Hematopoietic multipotent progenitor cell treated with erythropoietin and hydrocortisone succinate and interleukin-3 and kit ligand, for 4 days (in vitro differentiated cells): ENCODE measurements around the gene CAV1.
"Not testable (repeated sequence)": the region's sequence is repeated elsewhere in the genome, so short reads cannot be mapped to it uniquely, and the experiment has no call there.

Experiments
- DNase-seq: peaks from one replicate; pipeline ENCODE4 v3.0.0-alpha.2; 2015

CAV1 gene, protein sequence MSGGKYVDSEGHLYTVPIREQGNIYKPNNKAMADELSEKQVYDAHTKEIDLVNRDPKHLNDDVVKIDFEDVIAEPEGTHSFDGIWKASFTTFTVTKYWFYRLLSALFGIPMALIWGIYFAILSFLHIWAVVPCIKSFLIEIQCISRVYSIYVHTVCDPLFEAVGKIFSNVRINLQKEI

DNA sequence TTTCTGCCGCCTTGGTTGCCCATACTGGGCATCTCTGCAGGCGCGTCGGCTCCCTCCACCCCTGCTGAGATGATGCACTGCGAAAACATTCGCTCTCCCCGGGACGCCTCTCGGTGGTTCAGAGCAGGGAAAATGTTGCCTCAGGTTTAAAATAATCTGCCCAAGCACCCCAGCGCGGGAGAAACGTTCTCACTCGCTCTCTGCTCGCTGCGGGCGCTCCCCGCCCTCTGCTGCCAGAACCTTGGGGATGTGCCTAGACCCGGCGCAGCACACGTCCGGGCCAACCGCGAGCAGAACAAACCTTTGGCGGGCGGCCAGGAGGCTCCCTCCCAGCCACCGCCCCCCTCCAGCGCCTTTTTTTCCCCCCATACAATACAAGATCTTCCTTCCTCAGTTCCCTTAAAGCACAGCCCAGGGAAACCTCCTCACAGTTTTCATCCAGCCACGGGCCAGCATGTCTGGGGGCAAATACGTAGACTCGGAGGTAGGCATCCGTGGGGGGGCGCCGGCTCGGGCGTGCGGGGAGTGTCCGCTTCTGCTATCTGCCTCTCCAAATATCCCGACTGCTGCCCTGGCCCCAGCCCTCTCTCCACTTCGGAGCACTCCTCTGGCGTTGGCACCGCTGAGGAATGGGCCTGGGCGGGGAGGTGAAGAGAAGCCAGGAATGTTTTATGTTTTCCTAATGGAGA lies at the start of gene CAV1:
Gene CAV1, plus strand, starts transcription at position 428 of the 689 bp plus-strand sequence. Its CDS starts 27 bp downstream, at position 455.
- DNase-seq = peak; percentile 70

DNA sequence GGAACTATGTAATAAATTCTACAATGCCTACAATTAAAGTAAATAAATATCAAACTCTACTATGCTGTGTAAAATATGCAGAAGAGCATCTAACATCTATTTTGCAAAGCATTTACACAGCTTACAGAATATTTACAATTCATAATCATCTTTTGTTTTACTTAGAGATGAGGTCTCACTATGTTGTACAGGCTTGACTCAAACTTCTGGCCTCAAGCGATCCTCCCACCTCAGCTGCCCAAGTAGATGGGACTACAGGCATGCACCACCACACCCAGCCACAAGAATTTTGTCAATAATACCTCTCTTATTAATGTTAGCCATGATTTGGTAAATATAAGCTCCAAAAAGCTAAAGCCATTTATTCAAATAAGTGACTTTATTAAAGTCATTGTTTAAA lies 47.2 kb upstream of the CAV1 start:
- no peak for DNase-seq

DNA sequence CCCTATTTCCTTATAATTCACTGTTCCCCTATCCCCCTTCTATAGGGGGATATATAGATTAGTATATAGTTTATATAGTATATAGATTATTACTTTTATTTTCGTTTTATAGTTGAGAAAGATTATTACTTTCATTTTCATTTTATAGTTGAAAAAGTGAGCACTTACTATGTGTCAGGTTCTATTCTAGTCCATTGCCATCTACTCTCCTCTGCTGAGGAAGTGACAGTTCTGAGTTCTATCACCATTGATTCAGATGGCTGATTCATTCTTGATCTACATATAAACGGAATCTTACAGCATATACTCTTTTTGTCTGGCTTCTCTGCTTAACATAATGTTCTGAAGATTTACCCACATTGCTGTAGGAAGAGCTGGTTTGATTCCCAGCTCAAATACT lies 46.0 kb upstream of the CAV1 start:
- DNase-seq = no peak

DNA sequence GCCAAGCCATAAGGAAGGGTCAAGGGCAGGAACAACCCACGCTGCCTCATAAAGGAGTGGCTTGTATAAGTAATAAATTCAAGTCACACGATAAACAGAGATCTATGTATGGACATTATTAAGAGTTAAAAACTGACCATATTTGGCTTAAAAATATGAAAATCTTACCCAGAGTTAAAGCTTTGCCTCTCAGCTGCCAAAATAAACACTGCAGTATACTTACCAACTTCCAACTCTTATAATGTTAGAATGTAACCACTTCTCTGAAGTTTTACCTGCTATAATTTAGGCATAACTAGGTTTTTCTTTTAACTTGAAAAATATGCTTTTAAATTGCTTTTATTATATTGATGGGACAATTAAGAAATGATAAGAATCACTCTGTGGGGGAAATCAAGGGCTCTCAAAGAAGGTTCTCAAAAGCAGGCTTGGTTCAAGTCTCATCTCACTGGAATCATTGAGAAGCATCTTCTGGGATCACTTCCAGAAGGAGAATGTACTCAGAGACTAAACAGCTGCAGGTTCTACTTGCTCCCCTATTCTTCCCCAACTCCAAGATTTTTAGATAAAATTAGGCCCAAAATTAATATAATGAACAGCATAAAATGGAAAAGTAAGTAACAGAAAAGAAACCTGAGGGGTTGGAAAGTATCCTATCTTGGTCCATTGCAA lies 41.4 kb upstream of the CAV1 start:
- DNase-seq = no peak

DNA sequence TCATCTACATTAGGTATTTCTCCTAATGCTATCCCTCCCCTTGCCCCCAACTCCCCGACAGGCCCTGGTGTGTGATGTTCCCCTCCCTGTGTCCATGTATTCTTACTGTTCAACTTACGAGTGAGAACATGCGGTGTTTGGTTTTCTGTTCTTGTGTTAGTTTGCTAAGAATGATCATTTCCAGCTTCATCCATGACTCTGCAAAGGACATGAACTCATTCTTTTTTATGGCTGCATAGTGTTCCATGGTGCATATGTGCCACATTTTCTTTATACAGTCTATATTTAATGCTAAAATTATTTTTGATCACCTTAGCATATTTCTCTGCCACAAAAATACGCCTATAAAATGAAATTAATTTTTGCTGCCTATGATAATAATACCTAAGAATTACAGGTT lies 40.4 kb upstream of the CAV1 start:
- not testable (repeated sequence) for DNase-seq

DNA sequence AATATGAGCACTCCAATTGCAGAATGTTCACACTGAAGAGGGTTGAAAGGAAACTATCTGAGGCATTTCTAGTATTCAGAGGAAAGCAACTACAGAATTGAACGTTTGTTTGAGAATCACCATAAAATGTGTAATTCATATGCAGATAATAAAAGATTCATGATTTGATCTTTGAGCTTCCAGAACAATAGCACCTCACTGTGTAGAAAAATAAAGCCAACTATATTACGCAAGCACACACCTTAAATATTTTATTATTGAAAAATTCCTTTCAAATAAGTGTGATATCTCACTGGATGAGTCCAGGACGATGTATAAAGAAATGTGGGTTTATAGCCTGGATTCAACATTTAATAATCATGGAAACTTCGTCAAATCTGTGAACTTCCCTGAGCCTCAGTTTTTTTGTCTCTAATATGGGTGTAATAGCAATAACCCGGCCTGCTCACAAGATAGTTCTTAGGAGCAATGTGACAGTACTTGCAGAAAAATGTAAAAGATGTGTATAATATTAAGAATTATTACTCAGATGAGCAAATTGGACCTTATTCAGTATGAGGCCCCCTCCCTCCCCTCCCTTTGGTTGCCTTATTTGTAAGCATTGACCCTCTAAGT lies 36.8 kb upstream of the CAV1 start:
- DNase-seq = no peak

- no peak for DNase-seq
These were observed 34.5 kb upstream of the CAV1 start for GRCh38 chr7:116490351-116490750.

GRCh38 chr7:116491887-116492653 lies 32.8 kb upstream of the CAV1 start:
- DNase-seq = no peak

GRCh38 chr7:116492654-116493109 lies 32.2 kb upstream of the CAV1 start:
- no peak for DNase-seq

GRCh38 chr7:116493449-116493848 lies 31.4 kb upstream of the CAV1 start:
- DNase-seq = no peak

GRCh38 chr7:116494472-116494871 lies 30.4 kb upstream of the CAV1 start:
- no peak for DNase-seq

DNA sequence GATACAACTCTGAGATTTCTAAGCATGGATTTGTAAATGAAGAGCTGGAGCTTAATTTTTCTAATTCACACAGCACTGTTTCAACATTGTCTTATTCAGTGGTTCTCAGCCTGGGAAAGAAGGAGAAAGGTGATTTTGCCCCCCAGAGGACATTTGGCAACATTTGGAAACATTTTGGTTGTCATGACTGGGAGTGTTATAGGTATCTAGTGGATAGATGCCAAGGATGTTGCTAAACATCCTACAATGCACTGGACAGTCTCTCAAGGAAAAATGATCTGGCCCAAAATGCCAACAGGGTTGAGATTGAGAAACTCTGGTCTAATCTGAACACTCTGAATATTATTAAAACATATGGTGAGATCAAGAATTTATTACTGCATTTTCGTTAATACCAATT lies 29.1 kb upstream of the CAV1 start:
- DNase-seq = no peak

DNA sequence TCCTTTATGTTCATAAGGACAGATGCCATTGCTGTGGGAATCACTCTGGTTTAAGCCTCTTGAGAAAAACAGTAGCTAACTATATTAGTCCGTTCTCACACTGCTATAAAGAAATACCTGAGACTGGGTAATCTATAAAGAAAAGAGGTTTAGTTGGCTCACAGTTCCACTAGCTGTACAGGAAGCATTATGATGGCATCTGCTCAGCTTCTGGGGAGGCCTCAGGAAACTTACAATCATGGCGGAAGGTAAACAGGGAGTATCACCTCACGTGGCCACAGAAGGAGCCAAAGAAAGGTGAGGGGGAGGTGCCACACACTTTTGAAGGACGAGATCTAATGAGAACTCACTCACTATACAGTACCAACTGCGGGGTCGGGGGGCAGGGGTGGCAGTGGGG lies 28.2 kb upstream of the CAV1 start:
- DNase-seq = no peak

DNA sequence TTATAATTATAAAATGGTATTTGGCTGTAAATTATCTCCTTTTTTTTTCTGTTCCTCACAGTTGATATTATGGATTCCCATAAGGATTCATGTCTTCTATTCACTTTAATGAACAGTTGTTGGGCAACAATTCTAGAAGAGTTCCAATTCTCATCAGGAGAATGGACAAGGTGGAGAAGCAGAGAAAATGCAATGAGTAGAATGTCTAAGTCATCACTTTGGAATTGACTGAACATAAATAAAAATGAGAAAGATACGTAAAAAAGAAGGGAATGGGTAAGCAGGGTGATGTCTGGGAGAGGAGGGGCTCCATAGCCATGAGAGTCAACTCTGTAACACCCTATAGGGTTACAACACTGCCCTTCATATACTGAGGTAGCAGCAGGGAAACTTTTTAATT lies 27.1 kb upstream of the CAV1 start:
- DNase-seq = no peak

DNA sequence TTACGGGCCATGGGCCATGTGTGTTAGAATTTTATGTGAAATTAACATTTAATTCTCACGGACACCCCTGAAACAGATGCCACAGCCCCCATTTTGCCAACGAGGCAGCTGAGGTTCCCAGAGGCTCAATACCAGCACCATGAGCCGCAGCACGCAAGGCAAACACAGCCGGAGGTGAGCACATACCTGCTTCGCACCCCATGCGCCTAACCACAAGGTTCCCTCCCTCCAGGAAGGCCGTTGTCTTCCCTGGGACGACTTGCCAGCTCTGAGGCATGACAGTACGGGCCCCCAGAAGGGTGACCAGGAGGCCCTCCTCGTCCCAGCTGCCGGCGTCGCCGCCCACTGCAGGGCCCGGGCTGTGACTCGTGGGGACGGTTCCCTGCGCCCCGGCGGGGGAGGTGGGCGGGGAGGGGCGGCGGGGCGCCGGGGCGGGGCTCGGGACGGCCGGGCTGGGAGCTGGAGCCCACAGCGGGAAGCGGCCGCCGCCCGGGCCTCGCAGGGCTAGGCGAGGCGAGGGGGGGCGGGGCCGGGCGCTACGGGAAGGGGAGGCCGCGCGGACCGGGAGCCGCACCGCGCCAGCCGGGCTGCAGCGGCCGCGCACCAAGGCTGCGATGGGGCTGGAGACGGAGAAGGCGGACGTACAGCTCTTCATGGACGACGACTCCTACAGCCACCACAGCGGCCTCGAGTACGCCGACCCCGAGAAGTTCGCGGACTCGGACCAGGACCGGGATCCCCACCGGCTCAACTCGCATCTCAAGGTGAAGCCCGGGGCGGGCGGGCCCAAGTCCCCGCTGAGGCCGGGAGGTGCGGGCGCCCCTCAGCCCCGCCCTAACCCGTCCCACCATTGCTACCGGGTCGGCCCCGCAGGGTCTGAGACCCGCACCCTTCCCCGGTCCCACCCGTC lies 25.4 kb upstream of the CAV1 start, which contains the start of gene CAV2:
Gene CAV2, plus strand, starts transcription at position 571 of the 910 bp plus-strand sequence. Its CDS starts 44 bp downstream, at position 615.
- DNase-seq = peak; percentile 51

GRCh38 chr7:116500078-116500853 lies 24.6 kb upstream of the CAV1 start:
- DNase-seq = peak; percentile 30

GRCh38 chr7:116501425-116502167 lies 23.2 kb upstream of the CAV1 start:
- DNase-seq = peak; percentile 58

GRCh38 chr7:116502201-116503096 lies 22.4 kb upstream of the CAV1 start:
- DNase-seq = no peak

GRCh38 chr7:116503835-116504234 lies 21.0 kb upstream of the CAV1 start:
- no peak for DNase-seq
